Measurements from ENCODE around the gene LSR.

DNA sequence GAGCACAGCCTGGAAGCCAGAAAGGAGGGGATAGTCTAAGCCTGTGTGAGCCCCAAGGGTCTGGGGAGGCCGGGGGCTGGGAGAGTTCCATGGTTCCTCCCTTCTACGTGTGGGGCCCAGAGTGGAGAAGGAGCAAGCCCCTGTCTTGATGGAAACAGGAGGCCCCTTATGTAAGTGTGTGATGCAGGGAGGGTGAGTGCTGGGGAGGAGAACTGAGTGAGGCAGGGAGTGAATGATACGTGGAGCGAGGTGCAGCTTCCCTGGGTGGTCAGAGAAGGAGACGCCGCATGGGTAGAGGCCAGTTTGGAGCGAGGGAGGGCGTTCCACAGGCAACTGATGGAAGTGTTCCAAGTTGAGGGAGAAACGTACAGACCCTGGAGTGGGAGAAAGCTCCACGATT, 59.1 kb downstream of the LSR start:
- no peak for TF ChIP-seq EZH2 (IDR thresholded peaks at IDR 0.05; ENCODE audit: low read length)
- TF ChIP-seq, protein P1, sequence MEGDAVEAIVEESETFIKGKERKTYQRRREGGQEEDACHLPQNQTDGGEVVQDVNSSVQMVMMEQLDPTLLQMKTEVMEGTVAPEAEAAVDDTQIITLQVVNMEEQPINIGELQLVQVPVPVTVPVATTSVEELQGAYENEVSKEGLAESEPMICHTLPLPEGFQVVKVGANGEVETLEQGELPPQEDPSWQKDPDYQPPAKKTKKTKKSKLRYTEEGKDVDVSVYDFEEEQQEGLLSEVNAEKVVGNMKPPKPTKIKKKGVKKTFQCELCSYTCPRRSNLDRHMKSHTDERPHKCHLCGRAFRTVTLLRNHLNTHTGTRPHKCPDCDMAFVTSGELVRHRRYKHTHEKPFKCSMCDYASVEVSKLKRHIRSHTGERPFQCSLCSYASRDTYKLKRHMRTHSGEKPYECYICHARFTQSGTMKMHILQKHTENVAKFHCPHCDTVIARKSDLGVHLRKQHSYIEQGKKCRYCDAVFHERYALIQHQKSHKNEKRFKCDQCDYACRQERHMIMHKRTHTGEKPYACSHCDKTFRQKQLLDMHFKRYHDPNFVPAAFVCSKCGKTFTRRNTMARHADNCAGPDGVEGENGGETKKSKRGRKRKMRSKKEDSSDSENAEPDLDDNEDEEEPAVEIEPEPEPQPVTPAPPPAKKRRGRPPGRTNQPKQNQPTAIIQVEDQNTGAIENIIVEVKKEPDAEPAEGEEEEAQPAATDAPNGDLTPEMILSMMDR (optimal IDR thresholded peaks at IDR 0.05 in 1 of 3, IDR thresholded peaks at IDR 0.05 in 1 of 3, conservative IDR thresholded peaks at IDR 0.05 in 1 of 3; ENCODE audit: extremely low read depth in 1 of 3, insufficient read depth in 2 of 3, low read length in 3 of 3), result no peak
